Fibroblast of lung (primary cell): ENCODE data around the gene PSD2.

ENCODE experiments used
- CTCF ChIP-seq, 2 donors: IDR thresholded peaks in 1 of 2; conservative IDR thresholded peaks in 1 of 2; 1 replicate in 1 of 2; 2 replicates in 1 of 2; pipeline ENCODE4 v1.5.1; 2011 to 2012; ENCODE audit warnings: low read length in 2 of 2, control low read depth in 1 of 2, inconsistent platforms in 1 of 2, low read depth in 1 of 2, mild to moderate bottlenecking in 1 of 2
- EZH2 ChIP-seq: IDR thresholded peaks from 2 replicates; pipeline ENCODE4 v1.5.1; 2012; ENCODE audit warnings: low read length, control low read depth, mild to moderate bottlenecking; ENCODE audit errors: missing control alignments

DNA sequence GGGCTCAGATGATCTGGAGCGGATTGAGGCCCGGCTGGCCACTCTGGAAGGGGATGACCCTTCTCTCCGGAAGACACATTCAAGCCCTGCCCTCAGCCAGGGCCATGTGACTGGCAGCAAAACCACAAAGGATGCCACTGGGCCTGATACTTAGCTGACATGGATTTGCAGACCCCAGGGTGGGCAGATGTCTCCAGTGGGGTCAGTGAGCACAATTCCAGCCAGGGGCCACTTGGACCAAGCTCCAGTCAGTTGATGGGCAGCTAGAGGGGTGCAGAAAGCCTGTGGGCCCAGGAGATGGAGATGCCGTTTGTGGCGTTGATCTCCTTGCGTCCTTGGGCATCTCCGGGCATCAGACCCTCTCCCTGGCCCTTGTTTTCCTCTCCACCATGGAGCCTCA is 46.7 kb downstream of the PSD2 start:
- TF ChIP-seq CTCF (conservative IDR thresholded peaks at IDR 0.05 in 1 of 2, IDR thresholded peaks at IDR 0.05 in 1 of 2; ENCODE audit: low read depth in 1 of 2, low read length in 2 of 2), result no peak
- TF ChIP-seq EZH2, result no peak
